ENCODE measurements around the gene RPL6.

- no peak for TF ChIP-seq EZH2phosphoT487 (IDR thresholded peaks at IDR 0.05; ENCODE audit: borderline replicate concordance, low read length)
- TF ChIP-seq, protein P1, sequence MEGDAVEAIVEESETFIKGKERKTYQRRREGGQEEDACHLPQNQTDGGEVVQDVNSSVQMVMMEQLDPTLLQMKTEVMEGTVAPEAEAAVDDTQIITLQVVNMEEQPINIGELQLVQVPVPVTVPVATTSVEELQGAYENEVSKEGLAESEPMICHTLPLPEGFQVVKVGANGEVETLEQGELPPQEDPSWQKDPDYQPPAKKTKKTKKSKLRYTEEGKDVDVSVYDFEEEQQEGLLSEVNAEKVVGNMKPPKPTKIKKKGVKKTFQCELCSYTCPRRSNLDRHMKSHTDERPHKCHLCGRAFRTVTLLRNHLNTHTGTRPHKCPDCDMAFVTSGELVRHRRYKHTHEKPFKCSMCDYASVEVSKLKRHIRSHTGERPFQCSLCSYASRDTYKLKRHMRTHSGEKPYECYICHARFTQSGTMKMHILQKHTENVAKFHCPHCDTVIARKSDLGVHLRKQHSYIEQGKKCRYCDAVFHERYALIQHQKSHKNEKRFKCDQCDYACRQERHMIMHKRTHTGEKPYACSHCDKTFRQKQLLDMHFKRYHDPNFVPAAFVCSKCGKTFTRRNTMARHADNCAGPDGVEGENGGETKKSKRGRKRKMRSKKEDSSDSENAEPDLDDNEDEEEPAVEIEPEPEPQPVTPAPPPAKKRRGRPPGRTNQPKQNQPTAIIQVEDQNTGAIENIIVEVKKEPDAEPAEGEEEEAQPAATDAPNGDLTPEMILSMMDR (IDR thresholded peaks at IDR 0.05; ENCODE audit: low read depth, low read length, poor library complexity, severe bottlenecking) = no peak
These were observed 20.2 kb downstream of the RPL6 start for GRCh38 chr12:112389228-112389627.

Data from DOHH2 (cell line).